A673 (cell line): Measurements from ENCODE around the gene KXD1. TPM values are rescaled to one million over a fixed set of nuclear protein-coding genes. Genes with fewer than 3 reads are reported as not detected.

Experiments used
- BruUV-seq: library from RNA; stranded (reverse); fragments of 400-500 nt; replicated peaks from 2 replicates; lab custom pipeline; 2021; lab: Mats Ljungman, UMichigan
- CTCF ChIA-PET: fragments of 300-600 bp; sonication (Branson Sonifier 250); formaldehyde crosslinking; loops from one replicate; lab custom pipeline; 2022; ENCODE audit warnings: antibody characterized with exemption; lab: Charles Lee
- POLR2A ChIA-PET: fragments of 300-600 bp; sonication (Branson Sonifier 250); formaldehyde crosslinking; loops from one replicate; lab custom pipeline; 2022; ENCODE audit warnings: antibody characterized with exemption; ENCODE audit not compliant: low non-redundant PET; lab: Charles Lee
- DNase-seq: peaks from one replicate; pipeline ENCODE4 v3.0.0-alpha.2; 2015; ENCODE audit warnings: low spot score
- H3K27ac ChIP-seq: fragments of 200-600 bp; sonication (generic); 2 replicates; pipeline ENCODE4 v1.5.1; 2016; ENCODE audit warnings: mixed run types, low read depth, mild to moderate bottlenecking, mixed read lengths, antibody characterized with exemption, low read length; ENCODE audit not compliant: poor library complexity, severe bottlenecking
- H3K27me3 ChIP-seq: fragments of 200-600 bp; sonication (generic); replicated peaks from 2 replicates; pipeline ENCODE4 v1.6.1; 2017; ENCODE audit warnings: mixed run types, low read depth, mild to moderate bottlenecking, mixed read lengths, antibody characterized with exemption, low read length; ENCODE audit not compliant: insufficient read depth, poor library complexity
- H3K36me3 ChIP-seq: fragments of 200-600 bp; sonication (generic); 2 replicates; pipeline ENCODE4 v1.6.1; 2016; ENCODE audit warnings: mixed run types, mild to moderate bottlenecking, mixed read lengths, antibody characterized with exemption, low read length; ENCODE audit not compliant: insufficient read depth, poor library complexity, severe bottlenecking
- H3K4me1 ChIP-seq: fragments of 200-600 bp; sonication (generic); 2 replicates; pipeline ENCODE4 v1.6.1; 2017; ENCODE audit warnings: mixed run types, mild to moderate bottlenecking, mixed read lengths, antibody characterized with exemption, low read length; ENCODE audit not compliant: insufficient read depth, poor library complexity, severe bottlenecking
- H3K4me3 ChIP-seq: fragments of 200-600 bp; sonication (generic); 2 replicates; pipeline ENCODE4 v1.5.1; 2016; ENCODE audit warnings: low read depth, mixed run types, mild to moderate bottlenecking, mixed read lengths, low read length; ENCODE audit not compliant: poor library complexity, severe bottlenecking
- H3K9me3 ChIP-seq: fragments of 200-600 bp; sonication (generic); 2 replicates; pipeline ENCODE4 v1.6.1; 2016; ENCODE audit warnings: mixed run types, low read depth, mild to moderate bottlenecking, mixed read lengths, antibody characterized with exemption, low read length; ENCODE audit not compliant: poor library complexity, severe bottlenecking
- CTCF ChIP-seq: fragments of 300-800, 200-600 bp; sonication (generic); conservative IDR thresholded peaks from 2 replicates; pipeline ENCODE4 v1.5.1; 2017; ENCODE audit warnings: low read depth, mild to moderate bottlenecking, antibody characterized with exemption, low read length, moderate library complexity, mixed read lengths
- EZH2 ChIP-seq: fragments of 200-600 bp; sonication (generic); IDR thresholded peaks from 2 replicates; pipeline ENCODE4 v1.6.1; 2017; ENCODE audit warnings: borderline replicate concordance, low read depth, mild to moderate bottlenecking, mixed read lengths, antibody characterized with exemption, low read length; ENCODE audit not compliant: poor library complexity, severe bottlenecking
- intact Hi-C: fragments of 100-400 bp; cut with micrococcal nuclease; formaldehyde crosslinking; loops from one replicate; pipeline ENCODE4 v1.10.0; 2022; ENCODE audit not compliant: unreplicated experiment
- total RNA-seq: library from RNA; stranded (reverse); gene quantifications from 2 replicates; pipeline ENCODE4 v1.2.3, GENCODE V29; 2021

The KXD1 gene
- total RNA-seq, 1 experiment from 2014 or later = 111 TPM

- H3K27ac ChIP-seq = peak overlapping the region; percentile 96
- H3K36me3 ChIP-seq = peaks cover 8% of the 10 kb centered on the region
- BruUV-seq = no TSS peak
- H3K9me3 ChIP-seq = no peaks in the 10 kb centered on the region
- H3K4me1 ChIP-seq = peaks cover 40% of the 10 kb centered on the region
- no peaks in the 10 kb centered on the region for H3K27me3 ChIP-seq
- peak overlapping the region; percentile 83 for H3K4me3 ChIP-seq
- intact Hi-C loops = loop anchor here (5.0 to 10.0 kb wide), 4 partner anchors 88 to 328 kb away; partner anchors contain the start of genes COPE and DDX49
- TF ChIP-seq EZH2 (no peak), CTCF (no peak)
- CTCF ChIA-PET = interaction anchor here (0.7 to 1.5 kb wide), 6 partner anchors 17 to 305 kb away, joined by 3 to 7 read pairs (median 4); partner anchors contain the start of gene UBA52
- POLR2A ChIA-PET = interaction anchor here (0.7 kb wide), 2 partner anchors 261 to 274 kb away, joined by 3 to 5 read pairs; no protein-coding TSS in a partner anchor
- DNase-seq = peak; percentile 93
Measured at GRCh38 chr19:18589380-18590272, 32.0 kb downstream of the KXD1 start.

GRCh38 chr19:18590273-18591272 lies 32.9 kb downstream of the KXD1 start:
- TF ChIP-seq EZH2 = no peak
- TF ChIP-seq CTCF = peak; percentile 72
- POLR2A ChIA-PET = interaction anchor here (0.7 kb wide), 1 partner anchor 273 kb away, joined by 5 read pairs; no protein-coding TSS in a partner anchor
- TSS peak; percentile 78 for BruUV-seq

More at GRCh38 chr19:18590273-18591272, 32.9 kb downstream of the KXD1 start:
- peak; percentile 94 for DNase-seq
- H3K9me3 ChIP-seq = no peaks in the 10 kb centered on the region
- H3K36me3 ChIP-seq = peaks cover 10% of the 10 kb centered on the region
- H3K4me3 ChIP-seq = peak overlapping the region; percentile 83
- CTCF ChIA-PET = interaction anchor here (0.7 kb wide), 2 partner anchors 149 to 304 kb away, joined by 6 to 7 read pairs; no protein-coding TSS in a partner anchor
- no peaks in the 10 kb centered on the region for H3K27me3 ChIP-seq
- peaks cover 48% of the 10 kb centered on the region for H3K4me1 ChIP-seq
- intact Hi-C loops = loop anchor here (5.0 to 10.0 kb wide), 4 partner anchors 87 to 327 kb away; partner anchors contain the start of genes COPE and DDX49
- H3K27ac ChIP-seq = peak overlapping the region; percentile 96
